B cell (primary cell): ENCODE results near the gene TFF1.

Experiments
- EZH2 ChIP-seq: IDR thresholded peaks from 2 replicates; pipeline ENCODE4 v1.6.1; 2012; ENCODE audit warnings: borderline replicate concordance, low read depth, mild to moderate bottlenecking, moderate library complexity, low read length; ENCODE audit not compliant: insufficient read depth, poor library complexity, severe bottlenecking
- TF ChIP-seq, protein P1 (sequence below): fragments of 200-600 bp; IDR thresholded peaks from one replicate; pipeline ENCODE4 v1.8.0; 2022; ENCODE audit warnings: antibody characterized with exemption, mild to moderate bottlenecking

DNA sequence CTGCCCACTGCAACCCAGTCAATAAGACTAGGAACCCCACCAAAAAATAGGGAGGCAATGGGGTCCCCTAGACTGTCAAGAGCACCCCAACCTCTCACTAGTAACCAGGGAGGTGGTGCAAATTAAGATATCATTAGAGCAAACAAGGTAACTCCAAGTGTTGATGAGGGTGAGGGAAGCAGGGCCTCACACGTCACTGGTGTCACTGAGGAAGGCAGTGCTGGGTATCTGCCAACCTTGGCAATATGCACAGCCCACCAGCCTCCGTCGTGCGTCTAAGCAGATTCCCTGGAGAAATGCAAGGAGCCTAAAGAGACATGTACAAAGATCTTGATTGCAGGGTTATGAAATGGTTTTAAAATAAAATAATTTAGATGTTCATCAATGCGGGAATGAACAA lies 41.1 kb upstream of the TFF1 start:
- TF ChIP-seq, protein P1, sequence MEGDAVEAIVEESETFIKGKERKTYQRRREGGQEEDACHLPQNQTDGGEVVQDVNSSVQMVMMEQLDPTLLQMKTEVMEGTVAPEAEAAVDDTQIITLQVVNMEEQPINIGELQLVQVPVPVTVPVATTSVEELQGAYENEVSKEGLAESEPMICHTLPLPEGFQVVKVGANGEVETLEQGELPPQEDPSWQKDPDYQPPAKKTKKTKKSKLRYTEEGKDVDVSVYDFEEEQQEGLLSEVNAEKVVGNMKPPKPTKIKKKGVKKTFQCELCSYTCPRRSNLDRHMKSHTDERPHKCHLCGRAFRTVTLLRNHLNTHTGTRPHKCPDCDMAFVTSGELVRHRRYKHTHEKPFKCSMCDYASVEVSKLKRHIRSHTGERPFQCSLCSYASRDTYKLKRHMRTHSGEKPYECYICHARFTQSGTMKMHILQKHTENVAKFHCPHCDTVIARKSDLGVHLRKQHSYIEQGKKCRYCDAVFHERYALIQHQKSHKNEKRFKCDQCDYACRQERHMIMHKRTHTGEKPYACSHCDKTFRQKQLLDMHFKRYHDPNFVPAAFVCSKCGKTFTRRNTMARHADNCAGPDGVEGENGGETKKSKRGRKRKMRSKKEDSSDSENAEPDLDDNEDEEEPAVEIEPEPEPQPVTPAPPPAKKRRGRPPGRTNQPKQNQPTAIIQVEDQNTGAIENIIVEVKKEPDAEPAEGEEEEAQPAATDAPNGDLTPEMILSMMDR: no peak
- TF ChIP-seq EZH2: no peak
